ENCODE measurements around the gene UGT1A7.

UGT1A7 gene

DNA sequence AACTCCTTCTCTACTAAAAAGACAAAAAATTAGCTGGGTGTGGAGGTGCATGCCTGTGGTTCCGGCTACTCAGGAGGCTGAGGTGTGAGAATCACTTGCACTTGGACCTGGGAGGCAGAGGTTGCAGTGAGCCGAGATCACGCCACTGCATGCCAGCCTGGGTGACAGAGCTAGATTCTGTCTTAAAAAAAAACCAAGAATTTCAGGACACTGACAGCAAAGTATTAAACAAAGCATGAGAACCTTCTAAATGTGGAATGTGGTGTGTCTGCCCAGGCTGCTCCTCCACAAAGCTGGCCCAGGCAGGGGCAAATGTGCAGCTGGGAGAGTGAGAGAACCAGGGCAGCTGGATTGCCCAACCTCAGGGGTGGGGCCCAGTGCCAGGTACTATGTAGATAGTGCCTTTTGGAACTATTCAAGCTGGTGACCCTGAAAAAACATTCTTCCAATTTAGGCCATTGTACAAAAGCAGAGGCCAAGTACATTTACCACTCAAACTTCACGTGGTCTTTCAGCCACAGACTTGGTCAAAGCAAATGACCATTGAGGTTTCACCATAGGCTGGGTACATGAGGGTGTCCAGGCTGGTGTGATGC lies 24.3 kb downstream of the UGT1A7 start:
- no peaks in the 10 kb centered on the region for H3K4me1 ChIP-seq (ENCODE audit: insufficient read depth, low read length, severe bottlenecking)
- H2AFZ ChIP-seq (ENCODE audit: low read length), result no peak overlapping the region
- no peak overlapping the region for H3K27ac ChIP-seq (ENCODE audit: low read depth, low read length, poor library complexity, severe bottlenecking)
- no peaks in the 10 kb centered on the region for H4K20me1 ChIP-seq (ENCODE audit: insufficient read depth, low read length)
- no peaks in the 10 kb centered on the region; the same call in 1 of the 2 replicates for H3K36me3 ChIP-seq (ENCODE audit: insufficient read depth, low read length)
- H3K9me2 ChIP-seq (ENCODE audit: low read depth, low read length), result no peaks in the 10 kb centered on the region
- no peak overlapping the region for H3K4me2 ChIP-seq (ENCODE audit: low read length)
- no peak overlapping the region for H3K9ac ChIP-seq (ENCODE audit: low read length)
- H3K27me3 ChIP-seq (ENCODE audit: insufficient read depth, low read length), result no peaks in the 10 kb centered on the region
- no peaks in the 10 kb centered on the region for H3F3A ChIP-seq (ENCODE audit: insufficient read depth, low read length)
- H3K9me3 ChIP-seq (ENCODE audit: low read length), result no peaks in the 10 kb centered on the region
- no peaks in the 10 kb centered on the region for H3K79me2 ChIP-seq (ENCODE audit: insufficient read depth, low read length)
- no peak for TF ChIP-seq EZH2 (IDR thresholded peaks at IDR 0.05; ENCODE audit: borderline replicate concordance, low read length)
- TF ChIP-seq, protein P1, sequence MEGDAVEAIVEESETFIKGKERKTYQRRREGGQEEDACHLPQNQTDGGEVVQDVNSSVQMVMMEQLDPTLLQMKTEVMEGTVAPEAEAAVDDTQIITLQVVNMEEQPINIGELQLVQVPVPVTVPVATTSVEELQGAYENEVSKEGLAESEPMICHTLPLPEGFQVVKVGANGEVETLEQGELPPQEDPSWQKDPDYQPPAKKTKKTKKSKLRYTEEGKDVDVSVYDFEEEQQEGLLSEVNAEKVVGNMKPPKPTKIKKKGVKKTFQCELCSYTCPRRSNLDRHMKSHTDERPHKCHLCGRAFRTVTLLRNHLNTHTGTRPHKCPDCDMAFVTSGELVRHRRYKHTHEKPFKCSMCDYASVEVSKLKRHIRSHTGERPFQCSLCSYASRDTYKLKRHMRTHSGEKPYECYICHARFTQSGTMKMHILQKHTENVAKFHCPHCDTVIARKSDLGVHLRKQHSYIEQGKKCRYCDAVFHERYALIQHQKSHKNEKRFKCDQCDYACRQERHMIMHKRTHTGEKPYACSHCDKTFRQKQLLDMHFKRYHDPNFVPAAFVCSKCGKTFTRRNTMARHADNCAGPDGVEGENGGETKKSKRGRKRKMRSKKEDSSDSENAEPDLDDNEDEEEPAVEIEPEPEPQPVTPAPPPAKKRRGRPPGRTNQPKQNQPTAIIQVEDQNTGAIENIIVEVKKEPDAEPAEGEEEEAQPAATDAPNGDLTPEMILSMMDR (IDR thresholded peaks at IDR 0.05; ENCODE audit: low read length), result no peak
- H3K4me3 ChIP-seq (ENCODE audit: low read depth, low read length, poor library complexity, severe bottlenecking), result no peak overlapping the region

DNA sequence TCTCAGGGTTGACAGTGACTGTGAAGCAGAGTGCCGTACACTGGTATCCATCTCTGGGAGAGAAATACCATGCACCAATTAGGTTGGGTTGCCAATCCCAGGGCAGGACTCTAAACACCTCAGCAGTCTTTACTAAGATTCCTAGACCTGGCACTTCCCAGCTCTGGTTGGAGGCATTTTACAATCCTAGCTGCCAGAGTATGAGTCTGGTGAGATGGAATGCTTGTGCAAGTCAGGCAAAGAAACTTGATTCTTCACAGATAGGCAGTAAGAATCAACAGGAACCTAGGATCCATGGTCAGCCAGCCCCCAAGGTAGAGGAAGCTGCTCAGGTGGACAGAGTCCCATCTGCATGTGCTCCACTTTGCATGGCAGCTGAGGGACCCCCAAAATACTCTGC lies 25.0 kb downstream of the UGT1A7 start:
- TF ChIP-seq, protein P1 (IDR thresholded peaks at IDR 0.05; ENCODE audit: low read length), result no peak
- no peaks in the 10 kb centered on the region for H3K27me3 ChIP-seq (ENCODE audit: insufficient read depth, low read length)

DNA sequence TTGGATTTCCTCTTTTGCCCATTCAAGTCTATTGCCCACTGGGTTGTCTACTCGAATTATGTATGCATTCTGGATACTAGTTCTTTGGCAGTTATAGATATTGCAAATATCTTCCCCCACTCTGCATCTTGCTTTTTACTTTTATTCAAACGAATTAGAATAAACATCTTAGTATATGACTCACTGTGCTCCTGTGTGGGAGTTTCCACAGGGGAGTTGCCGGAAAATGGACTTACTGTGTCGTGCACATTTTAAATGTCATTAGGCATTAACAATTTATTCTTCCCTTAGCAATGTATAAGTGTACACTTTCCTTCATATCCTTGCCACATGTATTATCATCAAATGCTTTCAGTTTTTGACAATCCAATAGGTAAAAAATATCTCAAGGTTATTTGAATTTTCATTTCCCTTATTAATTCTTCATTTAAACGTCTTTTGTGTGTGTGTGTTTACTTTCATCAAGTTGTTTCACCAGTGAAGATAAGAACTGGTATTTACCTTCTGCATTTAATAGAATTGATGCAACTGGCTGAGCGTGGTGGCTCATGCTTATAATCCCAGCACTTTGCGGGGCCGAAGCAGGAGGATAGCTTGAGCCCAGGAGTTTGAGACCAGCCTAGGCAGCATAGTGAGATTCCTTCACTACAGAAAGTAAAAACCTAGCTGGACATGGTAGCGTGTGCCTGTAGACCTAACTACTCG lies 26.4 kb downstream of the UGT1A7 start:
- TF ChIP-seq, protein P1 (IDR thresholded peaks at IDR 0.05; ENCODE audit: low read length), result no peak
- TF ChIP-seq EZH2 (IDR thresholded peaks at IDR 0.05; ENCODE audit: borderline replicate concordance, low read length), result no peak
- Histone ChIP-seq H3K27ac (ENCODE audit: low read depth, low read length, poor library complexity, severe bottlenecking) (no peak overlapping the region), H3K79me2 (ENCODE audit: insufficient read depth, low read length) (no peaks in the 10 kb centered on the region), H3K4me2 (ENCODE audit: low read length) (no peak overlapping the region), H2AFZ (ENCODE audit: low read length) (no peak overlapping the region), H3K9me2 (ENCODE audit: low read depth, low read length) (no peaks in the 10 kb centered on the region), H3K9me3 (ENCODE audit: low read length) (no peaks in the 10 kb centered on the region), H3F3A (ENCODE audit: insufficient read depth, low read length) (no peaks in the 10 kb centered on the region), H3K4me3 (ENCODE audit: low read depth, low read length, poor library complexity, severe bottlenecking) (no peak overlapping the region), H3K36me3 (ENCODE audit: insufficient read depth, low read length) (no peaks in the 10 kb centered on the region; the same call in 1 of the 2 replicates), H4K20me1 (ENCODE audit: insufficient read depth, low read length) (no peaks in the 10 kb centered on the region), H3K4me1 (ENCODE audit: insufficient read depth, low read length, severe bottlenecking) (no peaks in the 10 kb centered on the region), H3K27me3 (ENCODE audit: insufficient read depth, low read length) (no peaks in the 10 kb centered on the region), H3K9ac (ENCODE audit: low read length) (no peak overlapping the region)

More for the DNA sequence above, 25.0 kb downstream of the UGT1A7 start:
- H3K36me3 ChIP-seq (ENCODE audit: insufficient read depth, low read length), result no peaks in the 10 kb centered on the region; the same call in 1 of the 2 replicates
- H3K27ac ChIP-seq (ENCODE audit: low read depth, low read length, poor library complexity, severe bottlenecking), result no peak overlapping the region
- H3F3A ChIP-seq (ENCODE audit: insufficient read depth, low read length), result no peaks in the 10 kb centered on the region
- H3K4me3 ChIP-seq (ENCODE audit: low read depth, low read length, poor library complexity, severe bottlenecking), result no peak overlapping the region
- H3K4me1 ChIP-seq (ENCODE audit: insufficient read depth, low read length, severe bottlenecking), result no peaks in the 10 kb centered on the region
- no peaks in the 10 kb centered on the region for H3K9me3 ChIP-seq (ENCODE audit: low read length)
- H3K9me2 ChIP-seq (ENCODE audit: low read depth, low read length), result no peaks in the 10 kb centered on the region
- no peak overlapping the region for H3K4me2 ChIP-seq (ENCODE audit: low read length)
- no peak overlapping the region for H2AFZ ChIP-seq (ENCODE audit: low read length)
- H3K79me2 ChIP-seq (ENCODE audit: insufficient read depth, low read length), result no peaks in the 10 kb centered on the region
- no peak overlapping the region for H3K9ac ChIP-seq (ENCODE audit: low read length)
- H4K20me1 ChIP-seq (ENCODE audit: insufficient read depth, low read length), result no peaks in the 10 kb centered on the region
